HG03103 (cell line): ENCODE data around the gene ACTL7A.
"Not testable (repeated sequence)": the region's sequence is repeated elsewhere in the genome, so short reads cannot be mapped to it uniquely, and the experiment has no call there.

Experiments
- ATAC-seq: cut with Tn5 transposase; IDR thresholded peaks from one replicate; pipeline ENCODE4 v1.9.1; 2021; ENCODE audit warnings: low read depth; ENCODE audit not compliant: unreplicated experiment

ACTL7A gene

DNA sequence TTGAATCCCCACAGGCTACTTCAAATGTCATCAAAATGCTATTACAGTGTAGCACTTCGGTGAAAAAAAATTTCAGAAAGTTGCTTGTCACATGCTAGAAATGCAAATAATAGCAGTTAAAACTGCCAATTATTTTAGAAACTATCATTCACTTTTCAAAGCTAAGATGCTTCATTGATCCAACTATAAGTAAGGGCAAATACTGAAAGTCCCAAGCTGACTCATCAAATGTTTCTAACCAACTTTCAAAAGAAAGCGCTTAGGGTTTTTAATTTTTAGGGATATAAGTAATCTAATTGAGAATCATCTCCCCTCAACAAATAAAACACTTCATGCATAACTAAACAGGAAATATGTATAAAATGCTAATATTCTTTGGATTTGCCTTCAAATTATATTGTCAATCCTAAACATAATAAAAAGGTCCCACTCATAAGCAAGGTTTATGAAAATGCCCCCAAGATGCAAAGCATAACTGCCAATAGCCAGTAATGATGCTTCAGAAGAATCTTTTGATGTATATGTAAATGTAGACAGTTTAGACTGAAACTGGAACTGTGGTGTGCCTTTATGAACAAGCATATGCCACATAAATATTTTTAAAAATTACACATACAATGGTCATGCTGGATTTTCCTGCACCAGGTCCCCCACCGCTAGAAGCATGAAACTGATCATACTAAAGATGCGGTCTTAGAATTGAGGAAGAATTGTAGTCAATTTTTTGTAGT is 12.2 kb downstream of the ACTL7A start:
- ATAC-seq = no peak

DNA sequence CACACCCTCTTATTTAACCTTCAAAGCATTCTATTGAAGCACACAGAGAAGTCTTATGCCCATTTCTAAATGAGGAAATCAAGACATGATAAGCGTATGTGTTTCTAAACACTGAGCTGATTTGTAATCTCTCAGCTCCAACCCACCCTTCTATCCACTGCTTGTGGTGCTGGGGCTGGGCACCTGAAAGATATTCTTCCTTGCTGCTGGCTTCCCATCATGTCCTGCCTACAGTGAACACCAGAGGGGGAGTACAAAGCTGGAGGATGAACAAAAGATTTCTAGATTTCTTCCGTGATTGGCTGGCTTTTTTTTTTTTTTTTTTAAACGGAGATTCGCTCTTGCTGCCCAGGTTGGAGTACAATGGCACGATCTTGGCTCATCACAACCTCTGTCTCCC is 14.4 kb downstream of the ACTL7A start:
- no peak for ATAC-seq

DNA sequence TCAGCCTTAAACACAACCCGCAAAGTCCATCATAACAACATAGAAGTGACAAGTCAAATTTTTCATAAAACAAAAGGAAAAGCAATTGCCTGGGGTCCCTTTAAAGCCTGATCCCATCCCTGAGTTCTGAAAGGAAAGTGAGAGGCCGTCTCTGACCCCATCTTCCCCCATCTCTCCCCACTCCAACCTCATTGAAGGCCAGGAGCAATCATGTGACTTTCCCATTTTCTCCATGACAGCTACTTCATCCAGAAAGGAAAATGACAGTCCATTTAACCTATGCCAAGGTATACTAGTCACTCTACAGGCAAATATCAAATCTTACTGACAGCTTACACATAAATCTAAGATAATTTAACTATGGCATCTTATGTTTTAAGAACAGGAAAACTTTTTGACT is 15.5 kb downstream of the ACTL7A start:
- no peak for ATAC-seq

DNA sequence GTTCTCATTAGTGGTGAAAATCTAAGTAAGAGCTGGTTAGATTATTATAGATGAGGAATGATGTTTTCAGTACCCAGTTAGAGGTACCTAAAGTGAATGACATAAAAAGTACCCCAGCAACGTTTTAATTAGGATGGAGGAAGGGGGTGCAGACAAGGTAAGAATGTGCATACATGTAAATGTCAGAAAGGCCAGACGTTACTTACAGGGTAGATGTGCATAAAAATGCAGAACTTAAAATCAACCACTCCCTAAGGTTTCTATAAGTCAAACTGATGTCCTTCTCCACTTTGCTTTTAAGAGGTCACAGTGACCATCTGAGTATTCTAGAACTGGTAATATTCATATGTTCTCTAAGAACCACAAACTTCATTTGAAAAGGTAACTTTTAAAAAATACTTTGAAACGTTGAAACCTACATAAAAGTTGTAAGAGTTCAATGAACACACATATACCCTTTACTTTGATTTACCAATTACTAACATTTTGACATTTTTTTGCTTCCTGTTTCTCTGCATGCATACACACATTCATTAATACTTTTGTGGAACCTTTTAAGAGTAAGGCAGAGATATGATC is 18.8 kb downstream of the ACTL7A start:
- no peak for ATAC-seq

DNA sequence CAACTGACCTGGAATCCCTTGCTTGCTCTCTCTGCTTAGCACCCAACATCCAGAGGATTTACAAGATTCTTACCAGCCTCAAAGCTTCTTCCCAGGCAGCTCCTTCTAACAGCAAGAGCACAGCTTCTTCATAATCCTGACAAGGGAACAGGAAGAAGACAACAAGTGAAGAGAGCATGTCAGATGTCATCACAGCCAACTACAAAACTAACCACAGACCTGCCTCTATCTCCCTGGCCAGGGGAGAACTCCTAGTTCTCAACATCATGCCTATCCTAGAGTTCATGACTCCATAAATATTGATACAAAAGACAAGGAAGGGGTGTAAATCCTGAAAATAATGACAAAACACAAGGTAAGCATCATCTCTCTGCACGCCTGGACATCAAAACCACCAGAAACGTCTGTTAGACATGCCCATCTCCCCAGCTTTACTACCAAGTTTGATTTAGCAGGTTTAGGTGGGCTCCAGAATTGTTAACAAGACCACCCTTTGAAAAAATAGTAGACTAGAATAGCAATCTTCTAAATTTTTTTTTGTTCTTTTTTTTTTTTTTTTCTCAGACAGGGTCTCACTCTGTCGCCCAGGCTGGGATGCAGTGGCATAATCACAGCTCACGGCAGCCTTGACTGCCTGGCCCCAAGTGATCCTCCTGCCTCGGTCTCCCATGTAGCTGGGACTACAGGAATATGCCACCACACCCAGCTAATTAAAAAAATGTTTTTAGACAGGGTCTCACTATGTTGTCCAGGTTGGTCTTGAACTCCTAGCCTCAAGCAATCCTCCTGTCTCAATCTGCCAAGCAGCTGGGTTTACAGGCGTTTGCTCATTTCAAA is 20.2 kb downstream of the ACTL7A start:
- no peak for ATAC-seq

DNA sequence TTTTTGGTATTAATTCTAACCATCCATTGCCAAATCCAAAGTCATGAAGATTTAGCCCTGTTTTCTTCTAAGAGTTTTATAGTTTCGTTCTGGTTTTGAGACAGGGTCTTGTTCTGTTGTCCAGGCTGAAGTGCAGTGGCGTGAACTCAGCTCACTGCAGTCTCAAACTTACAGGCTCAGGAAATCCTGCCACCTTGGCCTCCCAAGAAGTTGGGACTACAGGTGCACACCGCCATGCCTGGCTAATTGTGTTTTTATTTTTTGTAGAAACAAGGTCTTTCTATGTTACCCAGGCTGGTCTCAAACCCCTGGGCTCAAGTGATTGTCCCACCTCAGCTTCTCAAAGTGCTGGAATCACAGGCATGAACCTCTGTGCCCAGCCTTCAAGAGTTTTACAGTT is 21.0 kb downstream of the ACTL7A start:
- no peak for ATAC-seq

DNA sequence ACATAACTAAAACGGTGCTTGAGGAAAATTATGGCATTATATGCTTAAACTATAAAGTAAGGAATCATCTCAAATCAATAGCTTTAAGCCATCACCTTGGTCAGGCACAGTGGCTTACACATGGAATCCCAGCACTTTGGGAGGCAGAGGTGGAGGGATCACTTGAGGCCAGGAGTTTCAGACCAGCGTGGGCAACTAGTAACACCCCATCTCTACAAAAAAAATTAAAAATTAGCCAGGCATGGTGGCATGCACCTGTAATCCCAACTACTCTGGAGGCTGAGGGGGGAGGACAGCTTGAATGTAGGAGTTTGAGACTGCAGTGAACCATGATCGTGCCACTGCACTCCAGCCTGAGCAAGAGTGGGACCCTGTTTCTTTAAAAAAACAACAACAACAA is 22.6 kb downstream of the ACTL7A start:
- ATAC-seq = no peak

DNA sequence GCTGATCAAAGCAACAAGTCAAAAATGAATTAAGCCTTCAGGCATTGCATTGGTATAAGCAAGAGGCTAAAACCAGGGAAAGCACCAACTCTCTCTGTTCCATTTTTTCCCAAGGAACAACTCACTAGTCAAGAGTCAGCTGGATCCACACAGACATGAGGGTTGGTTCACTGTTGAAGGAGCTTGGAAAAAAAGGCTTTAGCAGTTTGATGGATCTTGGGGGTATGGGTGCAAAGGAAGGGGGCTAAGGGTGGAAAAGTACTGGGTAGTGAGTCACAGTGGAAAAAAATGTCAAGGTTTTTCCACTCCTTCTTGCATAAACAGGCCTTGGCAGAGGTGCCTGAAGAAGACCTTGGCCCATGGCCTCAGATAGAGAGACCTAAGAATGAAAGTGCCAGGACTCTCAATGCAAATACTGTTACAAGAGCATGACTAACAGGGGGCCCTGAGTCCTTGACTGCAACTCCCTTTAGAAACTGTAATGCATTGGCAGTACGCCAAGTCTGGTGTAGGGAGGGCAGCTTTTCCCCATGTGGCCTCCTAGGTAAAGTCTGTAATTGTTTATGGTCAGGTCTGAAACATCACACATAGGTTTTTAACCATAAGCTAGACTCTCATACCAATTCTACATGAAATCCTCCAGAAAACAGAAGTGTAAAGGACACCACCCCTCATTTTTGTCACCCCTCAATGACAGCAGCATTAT is 23.7 kb downstream of the ACTL7A start:
- ATAC-seq = peak; percentile 98

DNA sequence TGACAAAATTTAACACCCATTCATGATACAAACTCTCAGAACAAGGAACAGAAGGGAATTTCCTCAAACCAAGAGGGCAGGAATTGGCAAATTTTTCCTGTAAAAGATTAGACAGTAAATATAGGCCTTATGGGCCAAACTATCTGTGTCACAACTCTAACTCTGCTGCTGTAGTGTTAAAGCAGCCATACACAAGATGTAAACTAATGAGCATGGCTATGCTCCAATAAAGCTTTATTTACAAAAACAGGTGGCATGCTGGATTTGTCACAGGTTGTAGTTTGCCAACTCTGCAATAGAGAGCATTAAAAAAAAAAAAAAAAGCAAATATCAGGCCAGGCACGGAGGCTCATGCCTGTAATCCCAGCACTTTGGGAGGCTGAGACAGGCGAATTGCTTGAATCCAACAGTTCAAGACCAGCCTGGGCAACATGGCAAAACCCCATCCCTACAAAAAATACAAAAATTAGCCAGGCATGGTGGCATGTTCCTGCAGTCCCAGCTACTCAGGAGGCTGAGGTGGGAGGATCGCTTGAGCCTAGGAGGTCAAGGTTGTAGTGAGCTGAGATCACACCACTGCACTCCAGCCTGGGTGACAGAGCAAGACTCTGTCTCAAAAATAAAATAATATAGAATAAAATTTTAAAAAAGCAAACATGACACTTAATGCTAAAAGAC is 24.7 kb downstream of the ACTL7A start:
- not testable (repeated sequence) for ATAC-seq

DNA sequence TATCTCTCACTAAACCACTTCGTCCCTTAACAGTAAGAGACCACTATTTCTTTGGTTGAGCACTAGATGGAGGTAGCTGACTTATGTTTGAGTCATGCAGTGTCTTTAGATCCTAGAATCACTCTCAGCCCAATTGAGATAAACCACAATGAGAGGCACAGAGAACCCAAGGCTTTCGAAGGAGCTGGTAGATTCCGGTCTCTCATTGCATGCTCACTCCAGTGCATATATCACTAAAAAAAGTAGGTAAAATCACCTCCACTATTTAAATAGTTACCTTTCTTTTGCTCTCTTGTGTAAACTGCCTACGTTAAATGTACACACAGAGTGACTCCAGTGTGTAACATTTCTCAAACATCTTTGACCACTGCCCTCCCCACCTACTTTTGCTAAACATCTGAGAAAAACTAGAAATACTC is 27.6 kb downstream of the ACTL7A start:
- no peak for ATAC-seq

DNA sequence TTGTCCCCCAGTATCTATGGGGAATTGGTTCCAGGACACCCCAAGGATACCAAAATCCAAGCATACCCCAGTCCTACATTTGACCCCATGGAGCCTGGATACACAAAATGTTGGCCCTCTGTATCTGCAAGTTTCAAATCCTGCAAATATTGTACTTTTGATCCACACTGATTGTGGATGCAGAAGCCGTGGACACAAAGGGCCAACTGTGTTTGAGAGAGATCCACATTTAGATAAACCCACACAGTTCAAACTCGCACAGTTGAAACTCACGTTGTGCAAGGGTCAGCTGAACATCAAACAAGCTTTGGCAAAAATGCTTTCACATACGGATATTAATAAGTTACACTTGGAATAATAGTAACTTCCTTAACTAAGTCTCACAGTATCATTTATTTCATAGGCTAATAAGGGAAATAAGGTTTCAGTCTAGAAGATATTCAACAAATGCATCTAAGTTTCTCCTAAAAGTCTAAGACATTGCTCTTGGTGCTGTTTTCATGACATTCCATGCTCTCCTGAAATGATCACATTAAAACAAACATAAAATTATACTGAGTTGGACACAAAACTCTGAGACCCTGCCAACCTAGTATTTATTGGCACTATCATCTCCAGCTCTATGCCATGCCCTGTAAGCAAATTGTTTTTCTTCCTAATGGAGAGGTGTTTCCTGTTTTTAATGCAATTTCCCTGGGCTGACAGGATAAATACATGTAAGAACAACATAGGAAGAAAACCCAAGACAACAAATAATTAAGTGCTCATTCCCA is 32.3 kb downstream of the ACTL7A start:
- ATAC-seq = no peak

DNA sequence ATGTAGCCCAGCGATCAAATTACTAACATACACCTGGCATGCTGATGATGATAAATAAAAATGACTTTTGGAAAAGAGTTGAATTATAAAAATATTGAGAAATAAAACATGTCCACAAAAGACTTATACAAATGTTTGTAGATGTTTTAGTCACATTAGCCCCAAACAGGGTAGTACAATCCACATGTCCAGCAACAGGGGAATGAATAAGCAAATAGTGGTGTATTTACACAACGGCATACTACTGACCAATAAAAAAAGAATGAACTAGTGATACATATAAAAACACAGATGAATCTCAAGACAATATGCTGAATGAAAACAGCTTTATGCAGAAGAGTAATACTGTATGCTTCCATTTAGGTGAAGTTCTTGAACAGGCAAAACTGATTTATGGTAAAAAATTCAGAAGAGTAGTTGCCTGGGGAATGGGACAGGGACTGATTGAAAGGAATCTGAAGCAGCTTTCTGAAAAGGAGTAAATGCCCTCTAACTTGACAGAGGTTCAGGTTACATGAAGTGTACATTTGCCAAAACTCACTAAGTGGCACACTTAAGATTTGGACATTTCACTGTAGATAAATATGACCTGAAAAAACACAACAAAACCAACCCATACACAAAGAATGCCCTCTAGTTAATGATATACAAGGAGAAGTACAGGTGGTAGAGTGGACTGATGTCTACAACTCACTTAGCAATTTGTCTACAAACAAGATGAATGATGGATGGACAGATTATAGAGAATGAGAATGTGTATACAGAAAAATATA is 35.4 kb downstream of the ACTL7A start:
- no peak for ATAC-seq

DNA sequence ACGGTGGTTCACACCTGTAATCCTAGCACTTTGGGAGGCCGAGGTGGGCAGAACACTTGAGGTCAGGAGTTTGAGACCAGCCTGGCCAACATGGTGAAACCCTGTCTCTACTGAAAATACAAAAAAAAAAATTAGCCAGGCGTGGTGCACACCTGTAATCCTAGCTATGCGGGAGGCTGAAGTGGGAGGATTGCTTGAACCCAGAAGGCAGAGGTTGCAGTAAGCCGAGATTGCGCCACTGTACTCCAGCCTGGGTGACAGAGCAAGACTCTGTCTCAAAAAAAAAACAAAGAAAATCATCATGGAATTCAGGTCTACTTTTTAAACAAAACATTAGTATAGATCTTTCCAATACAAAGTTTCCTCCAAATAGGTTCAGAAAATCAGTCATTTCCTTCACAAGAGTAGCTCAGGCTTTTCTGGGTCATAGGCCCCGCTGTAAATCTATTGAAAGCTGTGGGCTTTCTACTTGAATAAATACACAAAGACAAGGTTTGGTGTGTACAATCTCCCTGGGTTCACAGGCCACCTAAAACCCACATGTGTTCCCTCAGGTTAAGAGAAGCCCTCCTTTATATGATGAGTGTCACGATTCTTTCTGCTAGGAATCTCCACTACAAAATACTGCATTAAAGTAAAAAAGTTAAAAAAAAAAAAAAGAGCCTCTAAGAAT is 37.1 kb downstream of the ACTL7A start:
- ATAC-seq = not testable (repeated sequence)

DNA sequence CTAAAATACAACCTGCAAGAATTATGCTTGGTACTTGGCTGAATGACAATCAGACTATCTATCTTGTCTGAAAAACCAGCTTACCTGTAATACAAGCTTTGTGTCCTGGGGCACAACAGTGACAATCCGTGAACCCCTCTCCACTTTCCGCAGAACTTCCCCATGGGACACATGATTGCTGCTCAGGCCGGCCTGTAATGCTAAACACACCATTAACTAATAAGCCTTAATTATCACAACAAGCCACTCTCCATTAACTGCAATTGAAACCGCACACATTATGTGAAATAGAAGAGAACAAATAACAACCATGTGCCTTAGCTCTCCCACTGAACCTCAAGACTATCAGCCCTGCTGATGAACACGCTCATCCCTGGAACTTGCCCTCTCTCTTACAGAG is 38.1 kb downstream of the ACTL7A start:
- no peak for ATAC-seq

DNA sequence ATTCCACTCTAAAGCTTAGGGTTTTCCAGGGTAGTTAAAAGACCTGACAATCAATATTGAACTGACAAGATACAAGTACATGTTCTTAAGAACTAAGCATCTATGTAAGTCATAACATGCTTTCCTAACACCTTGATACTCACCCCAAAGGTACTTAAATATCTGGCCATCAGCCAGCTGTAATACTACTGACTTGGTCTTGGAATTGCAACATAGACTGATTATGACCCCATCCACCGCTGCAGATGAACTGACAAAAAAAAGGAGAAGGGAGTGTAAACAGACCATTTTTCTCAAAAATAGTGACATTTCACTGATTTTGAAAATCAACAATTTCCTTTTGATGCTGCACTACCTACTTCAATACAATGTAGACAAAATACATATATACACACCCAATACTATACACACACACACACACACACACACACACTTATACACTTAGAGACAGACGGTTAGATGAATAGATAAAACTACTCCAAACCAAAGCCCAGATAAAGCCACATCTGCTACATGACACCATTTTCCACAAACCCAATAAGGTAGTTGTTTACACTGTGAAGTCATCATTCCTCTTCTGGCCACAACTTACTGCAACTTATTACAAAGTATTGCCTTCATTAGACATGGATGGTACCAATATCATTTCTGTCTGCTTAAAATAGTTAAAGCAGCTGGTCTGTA is 41.5 kb downstream of the ACTL7A start:
- ATAC-seq = no peak

DNA sequence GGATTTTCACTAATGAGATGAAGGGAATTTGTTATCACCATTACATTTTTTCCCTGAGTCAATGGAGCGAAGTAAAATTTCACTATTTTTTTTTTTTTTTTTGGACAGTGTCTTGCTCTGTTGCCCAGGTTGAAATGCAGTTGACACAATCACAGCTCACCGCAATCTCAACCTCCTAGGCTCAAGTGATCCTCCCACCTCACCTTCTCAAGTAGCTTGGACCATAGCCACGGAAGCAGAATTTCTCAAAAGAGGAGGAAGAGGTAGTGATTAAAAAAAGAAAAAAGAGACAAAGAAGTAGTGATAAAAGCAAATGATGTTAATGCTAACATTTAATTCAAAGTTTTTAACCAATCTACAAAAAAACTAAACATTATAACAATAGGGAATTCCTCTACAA is 42.1 kb downstream of the ACTL7A start:
- ATAC-seq = no peak

DNA sequence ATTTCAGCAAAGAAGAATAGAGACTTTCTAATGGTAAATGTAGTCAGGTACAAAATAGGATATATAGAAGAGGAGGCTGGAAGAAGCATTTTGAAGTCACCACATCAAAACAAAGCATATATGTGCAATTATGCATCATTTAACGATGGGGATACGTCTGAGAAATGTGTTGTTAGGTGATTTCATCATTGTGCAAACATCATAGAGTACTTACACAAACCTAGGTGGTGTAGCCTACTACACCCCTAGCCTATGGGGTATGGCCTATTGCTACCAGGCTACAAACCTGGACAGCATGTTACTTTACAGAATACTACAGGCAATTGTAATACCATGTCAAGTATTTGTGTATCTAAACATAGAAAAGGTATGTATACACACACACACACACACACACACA is 43.4 kb downstream of the ACTL7A start:
- no peak for ATAC-seq

DNA sequence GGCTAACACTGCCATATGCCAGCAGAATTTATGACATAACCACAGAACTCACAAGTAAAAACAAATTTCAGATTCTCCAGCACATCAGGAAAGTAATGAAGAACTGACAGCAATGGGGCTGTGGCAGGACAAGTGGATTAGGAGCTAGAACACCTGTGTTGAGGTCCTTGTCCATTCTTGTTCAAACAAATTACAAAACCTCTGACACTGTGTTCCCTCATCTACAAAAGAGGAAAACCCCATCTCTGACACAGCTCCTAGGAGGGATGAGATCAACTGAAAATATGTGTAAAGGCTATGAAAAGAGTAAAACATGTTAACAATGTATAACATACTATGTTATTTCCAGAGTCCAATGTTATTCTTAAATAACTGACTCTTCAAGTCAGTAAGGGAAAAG is 48.3 kb downstream of the ACTL7A start:
- no peak for ATAC-seq
